Calu3 (cell line): ENCODE data around the gene HNRNPLL. TPM values are rescaled to one million over a fixed set of nuclear protein-coding genes. Genes with fewer than 3 reads are reported as not detected.

ENCODE experiments used
- BruUV-seq: library from RNA; stranded (reverse); fragments of 400-500 nt; replicated peaks from 2 replicates; lab custom pipeline; 2021; lab: Mats Ljungman, UMichigan
- CTCF ChIA-PET: fragments of 300-600 bp; sonication (Branson Sonifier 250); formaldehyde crosslinking; loops from one replicate; lab custom pipeline; 2022; ENCODE audit warnings: antibody characterized with exemption; lab: Charles Lee
- DNase-seq: peaks from one replicate; pipeline ENCODE4 v3.0.0; 2022
- H3K27ac Mint-ChIP-seq: one replicate; pipeline ENCODE4 v1.8.0; 2022; ENCODE audit warnings: mixed read lengths; ENCODE audit not compliant: unreplicated experiment
- H3K27me3 Mint-ChIP-seq: one replicate; pipeline ENCODE4 v1.8.0; 2022; ENCODE audit warnings: mixed read lengths; ENCODE audit not compliant: unreplicated experiment
- H3K36me3 Mint-ChIP-seq: one replicate; pipeline ENCODE4 v1.8.0; 2022; ENCODE audit warnings: mild to moderate bottlenecking, moderate library complexity, mixed read lengths; ENCODE audit not compliant: insufficient read depth, unreplicated experiment
- H3K4me1 Mint-ChIP-seq: one replicate; pipeline ENCODE4 v1.8.0; 2022; ENCODE audit warnings: mild to moderate bottlenecking, low read depth, mixed read lengths; ENCODE audit not compliant: unreplicated experiment
- H3K4me3 Mint-ChIP-seq: one replicate; pipeline ENCODE4 v1.8.0; 2022; ENCODE audit warnings: mild to moderate bottlenecking, low read depth, moderate library complexity, mixed read lengths; ENCODE audit not compliant: unreplicated experiment
- H3K9me3 Mint-ChIP-seq: one replicate; pipeline ENCODE4 v1.8.0; 2022; ENCODE audit warnings: low read depth, mixed read lengths; ENCODE audit not compliant: unreplicated experiment
- CTCF ChIP-seq: fragments of 200-600 bp; IDR thresholded peaks from one replicate; pipeline ENCODE4 v1.8.0; 2022; ENCODE audit warnings: antibody characterized with exemption; ENCODE audit not compliant: unreplicated experiment
- intact Hi-C: fragments of 100-400 bp; cut with micrococcal nuclease; formaldehyde crosslinking; loops from one replicate; pipeline ENCODE4 v1.10.0; 2022; ENCODE audit not compliant: unreplicated experiment
- total RNA-seq: library from RNA; stranded (reverse); gene quantifications from 2 replicates; pipeline ENCODE4 v1.2.3, GENCODE V29; 2022

The HNRNPLL gene
- total RNA-seq, 1 experiment from 2014 or later, result 47.6 TPM

GRCh38 chr2:38556006-38556801, 46.5 kb downstream of the HNRNPLL start:
- Mint-ChIP-seq H3K27ac (no peak overlapping the region), H3K4me3 (no peak overlapping the region), H3K36me3 (no peaks in the 10 kb centered on the region), H3K4me1 (no peaks in the 10 kb centered on the region), H3K27me3 (no peaks in the 10 kb centered on the region), H3K9me3 (no peaks in the 10 kb centered on the region)
- TF ChIP-seq CTCF, result no peak
- intact Hi-C loops, result no loop called here
- CTCF ChIA-PET, result no interaction called here
- DNase-seq, result no peak
- no TSS peak for BruUV-seq

GRCh38 chr2:38554973-38555595, 47.6 kb downstream of the HNRNPLL start:
- Mint-ChIP-seq H3K9me3 (no peaks in the 10 kb centered on the region), H3K36me3 (no peaks in the 10 kb centered on the region), H3K27ac (no peak overlapping the region), H3K4me1 (no peaks in the 10 kb centered on the region), H3K4me3 (no peak overlapping the region), H3K27me3 (no peaks in the 10 kb centered on the region)
- intact Hi-C loops, result no loop called here
- peak; percentile 33 for TF ChIP-seq CTCF
- BruUV-seq, result no TSS peak
- DNase-seq, result no peak
- CTCF ChIA-PET, result no interaction called here

- H3K36me3 Mint-ChIP-seq, result no peaks in the 10 kb centered on the region
- no peaks in the 10 kb centered on the region for H3K4me1 Mint-ChIP-seq
- CTCF ChIA-PET, result interaction anchor here (0.6 kb wide), 1 partner anchor 146 kb away, joined by 3 read pairs; no protein-coding TSS in a partner anchor
- no peak for TF ChIP-seq CTCF
- DNase-seq, result no peak
- H3K27ac Mint-ChIP-seq, result no peak overlapping the region
- BruUV-seq, result no TSS peak
- H3K4me3 Mint-ChIP-seq, result no peak overlapping the region
- H3K27me3 Mint-ChIP-seq, result no peaks in the 10 kb centered on the region
- intact Hi-C loops, result no loop called here
- no peaks in the 10 kb centered on the region for H3K9me3 Mint-ChIP-seq
These were observed 49.2 kb downstream of the HNRNPLL start for GRCh38 chr2:38553554-38553953.

- DNase-seq, result no peak
- no TSS peak for BruUV-seq
- no peak overlapping the region for H3K27ac Mint-ChIP-seq
These were observed 50.5 kb downstream of the HNRNPLL start for GRCh38 chr2:38552259-38552658.

More at GRCh38 chr2:38552259-38552658, 50.5 kb downstream of the HNRNPLL start:
- H3K4me1 Mint-ChIP-seq, result no peaks in the 10 kb centered on the region
- no peaks in the 10 kb centered on the region for H3K36me3 Mint-ChIP-seq
- no peaks in the 10 kb centered on the region for H3K9me3 Mint-ChIP-seq
- CTCF ChIA-PET, result interaction anchor here (0.6 kb wide), 1 partner anchor 17 kb away, joined by 3 read pairs; no protein-coding TSS in a partner anchor
- no peaks in the 10 kb centered on the region for H3K27me3 Mint-ChIP-seq
- no peak for TF ChIP-seq CTCF
- intact Hi-C loops, result no loop called here
- H3K4me3 Mint-ChIP-seq, result no peak overlapping the region
